A673 (cell line): ENCODE measurements around the gene ELOVL5. TPM values are rescaled to one million over a fixed set of nuclear protein-coding genes. Genes with fewer than 3 reads are reported as not detected.

Experiments used
- BruUV-seq: library from RNA; stranded (reverse); fragments of 400-500 nt; replicated peaks from 2 replicates; lab custom pipeline; 2021; lab: Mats Ljungman, UMichigan
- CTCF ChIA-PET: fragments of 300-600 bp; sonication (Branson Sonifier 250); formaldehyde crosslinking; loops from one replicate; lab custom pipeline; 2022; ENCODE audit warnings: antibody characterized with exemption; lab: Charles Lee
- POLR2A ChIA-PET: fragments of 300-600 bp; sonication (Branson Sonifier 250); formaldehyde crosslinking; loops from one replicate; lab custom pipeline; 2022; ENCODE audit warnings: antibody characterized with exemption; ENCODE audit not compliant: low non-redundant PET; lab: Charles Lee
- DNase-seq: peaks from one replicate; pipeline ENCODE4 v3.0.0-alpha.2; 2015; ENCODE audit warnings: low spot score
- H3K27ac ChIP-seq: fragments of 200-600 bp; sonication (generic); 2 replicates; pipeline ENCODE4 v1.5.1; 2016; ENCODE audit warnings: mixed run types, low read depth, mild to moderate bottlenecking, mixed read lengths, antibody characterized with exemption, low read length; ENCODE audit not compliant: poor library complexity, severe bottlenecking
- H3K27me3 ChIP-seq: fragments of 200-600 bp; sonication (generic); replicated peaks from 2 replicates; pipeline ENCODE4 v1.6.1; 2017; ENCODE audit warnings: mixed run types, low read depth, mild to moderate bottlenecking, mixed read lengths, antibody characterized with exemption, low read length; ENCODE audit not compliant: insufficient read depth, poor library complexity
- H3K36me3 ChIP-seq: fragments of 200-600 bp; sonication (generic); 2 replicates; pipeline ENCODE4 v1.6.1; 2016; ENCODE audit warnings: mixed run types, mild to moderate bottlenecking, mixed read lengths, antibody characterized with exemption, low read length; ENCODE audit not compliant: insufficient read depth, poor library complexity, severe bottlenecking
- H3K4me1 ChIP-seq: fragments of 200-600 bp; sonication (generic); 2 replicates; pipeline ENCODE4 v1.6.1; 2017; ENCODE audit warnings: mixed run types, mild to moderate bottlenecking, mixed read lengths, antibody characterized with exemption, low read length; ENCODE audit not compliant: insufficient read depth, poor library complexity, severe bottlenecking
- H3K4me3 ChIP-seq: fragments of 200-600 bp; sonication (generic); 2 replicates; pipeline ENCODE4 v1.5.1; 2016; ENCODE audit warnings: low read depth, mixed run types, mild to moderate bottlenecking, mixed read lengths, low read length; ENCODE audit not compliant: poor library complexity, severe bottlenecking
- H3K9me3 ChIP-seq: fragments of 200-600 bp; sonication (generic); 2 replicates; pipeline ENCODE4 v1.6.1; 2016; ENCODE audit warnings: mixed run types, low read depth, mild to moderate bottlenecking, mixed read lengths, antibody characterized with exemption, low read length; ENCODE audit not compliant: poor library complexity, severe bottlenecking
- CTCF ChIP-seq: fragments of 300-800, 200-600 bp; sonication (generic); conservative IDR thresholded peaks from 2 replicates; pipeline ENCODE4 v1.5.1; 2017; ENCODE audit warnings: low read depth, mild to moderate bottlenecking, antibody characterized with exemption, low read length, moderate library complexity, mixed read lengths
- EZH2 ChIP-seq: fragments of 200-600 bp; sonication (generic); IDR thresholded peaks from 2 replicates; pipeline ENCODE4 v1.6.1; 2017; ENCODE audit warnings: borderline replicate concordance, low read depth, mild to moderate bottlenecking, mixed read lengths, antibody characterized with exemption, low read length; ENCODE audit not compliant: poor library complexity, severe bottlenecking
- intact Hi-C: fragments of 100-400 bp; cut with micrococcal nuclease; formaldehyde crosslinking; loops from one replicate; pipeline ENCODE4 v1.10.0; 2022; ENCODE audit not compliant: unreplicated experiment
- total RNA-seq: library from RNA; stranded (reverse); gene quantifications from 2 replicates; pipeline ENCODE4 v1.2.3, GENCODE V29; 2021

ELOVL5 gene
- total RNA-seq, 1 experiment from 2014 or later: 98.5 TPM

- H3K4me1 ChIP-seq: no peaks in the 10 kb centered on the region
- BruUV-seq: no TSS peak
- no peak overlapping the region for H3K27ac ChIP-seq
- POLR2A ChIA-PET: no interaction called here
- H3K4me3 ChIP-seq: no peak overlapping the region
- intact Hi-C loops: no loop called here
- no peaks in the 10 kb centered on the region for H3K36me3 ChIP-seq
- no peaks in the 10 kb centered on the region for H3K27me3 ChIP-seq
- CTCF ChIA-PET: no interaction called here
- TF ChIP-seq EZH2 (no peak), CTCF (no peak)
- DNase-seq: no peak
- H3K9me3 ChIP-seq: no peaks in the 10 kb centered on the region
Measured at GRCh38 chr6:53238311-53238710, 110.4 kb downstream of the ELOVL5 start.

GRCh38 chr6:53236241-53236640 lies 112.5 kb downstream of the ELOVL5 start:
- ChIA-PET CTCF (no interaction called here), POLR2A (no interaction called here)
- Histone ChIP-seq H3K27me3 (no peaks in the 10 kb centered on the region), H3K4me1 (no peaks in the 10 kb centered on the region), H3K36me3 (no peaks in the 10 kb centered on the region), H3K4me3 (no peak overlapping the region), H3K27ac (no peak overlapping the region), H3K9me3 (no peaks in the 10 kb centered on the region)
- no peak for TF ChIP-seq EZH2
- no peak for TF ChIP-seq CTCF
- intact Hi-C loops: no loop called here
- DNase-seq: no peak
- BruUV-seq: no TSS peak

GRCh38 chr6:53235508-53235907 lies 113.2 kb downstream of the ELOVL5 start:
- intact Hi-C loops: no loop called here
- CTCF ChIA-PET: no interaction called here

More at GRCh38 chr6:53235508-53235907, 113.2 kb downstream of the ELOVL5 start:
- POLR2A ChIA-PET: no interaction called here
- Histone ChIP-seq H3K27me3 (no peaks in the 10 kb centered on the region), H3K4me1 (no peaks in the 10 kb centered on the region), H3K36me3 (no peaks in the 10 kb centered on the region), H3K4me3 (no peak overlapping the region), H3K9me3 (no peaks in the 10 kb centered on the region), H3K27ac (no peak overlapping the region)
- DNase-seq: no peak
- TF ChIP-seq CTCF: no peak
- TF ChIP-seq EZH2: no peak
- no TSS peak for BruUV-seq
